CD4-positive, alpha-beta T cell treated with Interleukin-4 for 4 hours (primary cell): ENCODE data around the gene HSFX1.
"Not testable (repeated sequence)": the region's sequence is repeated elsewhere in the genome, so short reads cannot be mapped to it uniquely, and the experiment has no call there.

Source experiments
- DNase-seq: peaks from one replicate; pipeline ENCODE4 v3.0.0-alpha.2; 2020

Gene HSFX1

GRCh38 chrX:149773768-149774167 is at the start of gene HSFX1:
TSS of gene HSFX1 (plus strand) at chrX:149774068. CDS start at chrX:149774682, 614 bp downstream.
- not testable (repeated sequence) for DNase-seq

GRCh38 chrX:149727308-149727707 is 46.6 kb upstream of the HSFX1 start:
- not testable (repeated sequence) for DNase-seq

GRCh38 chrX:149742269-149742668 is 31.6 kb upstream of the HSFX1 start:
- DNase-seq, result not testable (repeated sequence)

- not testable (repeated sequence) for DNase-seq
Observed at GRCh38 chrX:149746390-149747007, 27.4 kb upstream of the HSFX1 start.

- no peak for DNase-seq
Observed at GRCh38 chrX:149757206-149758067, 16.4 kb upstream of the HSFX1 start.

- DNase-seq, result no peak
Observed at GRCh38 chrX:149758068-149758714, 15.7 kb upstream of the HSFX1 start.

GRCh38 chrX:149758715-149759078 is 15.2 kb upstream of the HSFX1 start:
- not testable (repeated sequence) for DNase-seq

- no peak for DNase-seq
Observed at GRCh38 chrX:149759824-149760223, 14.0 kb upstream of the HSFX1 start.

- no peak for DNase-seq
Observed at GRCh38 chrX:149760965-149761364, 12.9 kb upstream of the HSFX1 start.

- not testable (repeated sequence) for DNase-seq
Observed at GRCh38 chrX:149761858-149762674, 11.8 kb upstream of the HSFX1 start.

GRCh38 chrX:149762696-149763614 is 10.9 kb upstream of the HSFX1 start:
- no peak for DNase-seq

- not testable (repeated sequence) for DNase-seq
Observed at GRCh38 chrX:149770344-149770743, 3.5 kb upstream of the HSFX1 start.

GRCh38 chrX:149773026-149773425 is 842 bp upstream of the HSFX1 start:
- not testable (repeated sequence) for DNase-seq

GRCh38 chrX:149777999-149778398 is 4.1 kb downstream of the HSFX1 start:
- not testable (repeated sequence) for DNase-seq

- DNase-seq, result not testable (repeated sequence)
Observed at GRCh38 chrX:149781727-149782126, 7.9 kb downstream of the HSFX1 start, which contains the start of gene MAGEA9. TSS of gene MAGEA9 (plus strand) at chrX:149781930. CDS start at chrX:149786211, 4,281 bp downstream.

GRCh38 chrX:149795531-149795930 is 21.7 kb downstream of the HSFX1 start:
- DNase-seq, result not testable (repeated sequence)

- DNase-seq, result no peak
Observed at GRCh38 chrX:149799095-149799714, 25.3 kb downstream of the HSFX1 start.

- DNase-seq, result no peak
Observed at GRCh38 chrX:149799938-149800337, 26.1 kb downstream of the HSFX1 start.

GRCh38 chrX:149803458-149804062 is 29.7 kb downstream of the HSFX1 start:
- no peak for DNase-seq

GRCh38 chrX:149804102-149804501 is 30.2 kb downstream of the HSFX1 start:
- no peak for DNase-seq
